Liver (tissue), 9 donors: Measurements from ENCODE around the gene PLA2G6. TPM values are rescaled to one million over a fixed set of nuclear protein-coding genes. Genes with fewer than 3 reads are reported as not detected.
"Not testable (repeated sequence)": the region's sequence is repeated elsewhere in the genome, so short reads cannot be mapped to it uniquely, and the experiment has no call there.

Experiments used
- DNase-seq: peaks from one replicate; pipeline ENCODE4 v3.0.0-alpha.2; 2017; ENCODE audit warnings: low spot score
- H3K27ac ChIP-seq, 2 donors: one replicate each; pipeline ENCODE4 v1.7.0; 2013; ENCODE audit warnings: inconsistent platforms in 2 of 2, low read length in 2 of 2, control low read depth in 1 of 2, low read depth in 1 of 2, mild to moderate bottlenecking in 1 of 2
- H3K27me3 ChIP-seq, 4 donors: one replicate each; pipeline versions ENCODE4 v1.6.1 to v1.7.0; 2013; ENCODE audit warnings: low read length in 3 of 4, inconsistent platforms in 1 of 4, mild to moderate bottlenecking in 1 of 4, moderate library complexity in 1 of 4; ENCODE audit not compliant: control insufficient read depth in 4 of 4, insufficient read depth in 4 of 4
- H3K36me3 ChIP-seq, 4 donors: one replicate each; pipeline versions ENCODE4 v1.6.1 to v1.7.0; 2013; ENCODE audit warnings: low read length in 3 of 4, mild to moderate bottlenecking in 3 of 4, low read depth in 1 of 4, moderate library complexity in 1 of 4; ENCODE audit not compliant: control insufficient read depth in 4 of 4, insufficient read depth in 3 of 4
- H3K4me1 ChIP-seq, 4 donors: one replicate each; pipeline versions ENCODE4 v1.6.1 to v1.7.0; 2013; ENCODE audit warnings: low read length in 3 of 4, mild to moderate bottlenecking in 3 of 4, moderate library complexity in 1 of 4; ENCODE audit not compliant: control insufficient read depth in 4 of 4, insufficient read depth in 4 of 4
- H3K4me3 ChIP-seq, 3 donors: one replicate each; pipeline versions ENCODE4 v1.6.1 to v1.7.0; 2013; ENCODE audit warnings: low read length in 3 of 3, control low read depth in 1 of 3, low read depth in 1 of 3, mild to moderate bottlenecking in 1 of 3
- H3K9ac ChIP-seq, 2 donors: one replicate each; pipeline ENCODE4 v1.7.0; 2013; ENCODE audit warnings: low read length in 2 of 2, mild to moderate bottlenecking in 2 of 2, moderate library complexity in 2 of 2, control low read depth in 1 of 2, low read depth in 1 of 2
- H3K9me3 ChIP-seq, 4 donors: one replicate each; pipeline versions ENCODE4 v1.6.1 to v1.7.0; 2013; ENCODE audit warnings: low read length in 3 of 4; ENCODE audit not compliant: control insufficient read depth in 4 of 4
- EGR1 ChIP-seq, 2 donors: IDR thresholded peaks; 2 replicates each; pipeline ENCODE4 v1.6.1; 2016 to 2018; ENCODE audit warnings: antibody characterized with exemption in 2 of 2, low read depth in 2 of 2
- FOXA1 ChIP-seq: IDR thresholded peaks from 2 replicates; pipeline ENCODE4 v1.6.1; 2016; ENCODE audit warnings: antibody characterized with exemption
- HNF4G ChIP-seq: IDR thresholded peaks from 2 replicates; pipeline ENCODE4 v1.6.1; 2016; ENCODE audit warnings: antibody characterized with exemption
- JUND ChIP-seq, 2 donors: IDR thresholded peaks; 2 replicates each; pipeline ENCODE4 v1.6.1; 2016; ENCODE audit warnings: antibody characterized with exemption in 2 of 2
- NR2F2 ChIP-seq: IDR thresholded peaks from 2 replicates; pipeline ENCODE4 v1.6.1; 2016; ENCODE audit warnings: antibody characterized with exemption
- RAD21 ChIP-seq, 2 donors: IDR thresholded peaks; 2 replicates each; pipeline ENCODE4 v1.6.1; 2016; ENCODE audit warnings: antibody characterized with exemption in 2 of 2, mild to moderate bottlenecking in 2 of 2
- SP1 ChIP-seq: IDR thresholded peaks from 2 replicates; pipeline ENCODE4 v1.6.1; 2018; ENCODE audit warnings: antibody characterized with exemption, mild to moderate bottlenecking
- YY1 ChIP-seq: IDR thresholded peaks from 2 replicates; pipeline ENCODE4 v1.6.1; 2016; ENCODE audit warnings: antibody characterized with exemption, mild to moderate bottlenecking
- WGBS: extraction: QIAGEN DNeasy Blood & Tissue Kit; methylation state at CpG from one replicate; pipeline ENCODE4 v1.1.7; 2013; 5-methylcytosine and 5-hydroxymethylcytosine counted together
- polyA plus RNA-seq, 2 donors: library from polyadenylated mRNA; stranded (reverse) in 1 of 2; unstranded in 1 of 2; fragments of 200-250 nt in 1 of 2; fragments of >200 nt in 1 of 2; fragmentation: Nextera tagmentation in 1 of 2; extraction: Ambion mirVana in 1 of 2; gene quantifications; one replicate each; pipeline versions ENCODE4 v1.2.1 to v1.2.3, GENCODE V29; 2013 to 2015
- total RNA-seq, 2 donors: library from RNA; depleted of rRNA; stranded (reverse); fragments of >200 nt; gene quantifications; one replicate each; pipeline ENCODE4 v1.2.3, GENCODE V29; 2014
- TF ChIP-seq, protein P1 (sequence below): IDR thresholded peaks from 2 replicates; pipeline ENCODE4 v1.6.1; 2016; ENCODE audit warnings: antibody characterized with exemption
- donor health status: healthy.
- donor health status: healthy.
- donor health status: healthy.
- donor health status: healthy.
- donor health status: healthy.

Gene PLA2G6
- total and polyA plus RNA-seq, 4 donors = 5.7 to 9.0 (median 7.2) TPM

GRCh38 chr22:38120359-38121110, 61.1 kb downstream of the PLA2G6 start:
- WGBS = 92% methylated on average over 28 of the region's 28 CpGs
- no peak overlapping the region for H3K27ac ChIP-seq
- peaks cover 0 to 2% (median 0%) of the 10 kb centered on the region in 4 donors for H3K36me3 ChIP-seq
- H3K27me3 ChIP-seq = no peaks in the 10 kb centered on the region
- no peak overlapping the region for H3K4me3 ChIP-seq
- TF ChIP-seq JUND (IDR thresholded peaks at IDR 0.05) (no peak), YY1 (no peak), HNF4G (no peak), RAD21 (IDR thresholded peaks at IDR 0.05) (no peak), EGR1 (IDR thresholded peaks at IDR 0.05; ENCODE audit: low read depth in 2 of 2) (no peak), NR2F2 (no peak)
- TF ChIP-seq, protein P1, sequence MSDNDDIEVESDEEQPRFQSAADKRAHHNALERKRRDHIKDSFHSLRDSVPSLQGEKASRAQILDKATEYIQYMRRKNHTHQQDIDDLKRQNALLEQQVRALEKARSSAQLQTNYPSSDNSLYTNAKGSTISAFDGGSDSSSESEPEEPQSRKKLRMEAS = no peak
- DNase-seq = no peak
- H3K9ac ChIP-seq = no peak overlapping the region
- no peaks in the 10 kb centered on the region for H3K4me1 ChIP-seq
- no peaks in the 10 kb centered on the region for H3K9me3 ChIP-seq

DNA sequence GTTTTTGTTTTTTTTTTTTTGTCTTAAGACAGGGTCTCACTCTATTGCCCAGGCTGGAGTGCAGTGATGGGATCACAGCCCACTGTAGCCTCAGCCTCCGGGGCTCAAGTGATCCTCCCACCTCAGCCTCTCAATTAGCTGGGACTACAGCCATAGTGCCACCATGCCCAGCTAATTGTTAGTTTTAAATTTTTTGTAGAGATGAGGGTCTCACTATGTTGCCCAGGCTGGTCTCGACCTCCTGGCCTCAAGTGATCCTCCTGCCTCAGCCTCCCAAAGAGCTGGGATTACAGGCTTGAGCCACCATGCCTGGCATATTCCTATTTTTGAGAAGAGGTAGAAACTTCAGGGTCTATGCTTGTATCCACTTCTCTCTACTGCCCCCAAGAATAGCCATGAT, 62.9 kb downstream of the PLA2G6 start:
- H3K27me3 ChIP-seq, H3K36me3 ChIP-seq, H3K4me3 ChIP-seq, DNase-seq, H3K9me3 ChIP-seq, H3K9ac ChIP-seq, H3K4me1 ChIP-seq, H3K27ac ChIP-seq: not testable (repeated sequence)
- 96% methylated on average over 2 of the region's 2 CpGs for WGBS

DNA sequence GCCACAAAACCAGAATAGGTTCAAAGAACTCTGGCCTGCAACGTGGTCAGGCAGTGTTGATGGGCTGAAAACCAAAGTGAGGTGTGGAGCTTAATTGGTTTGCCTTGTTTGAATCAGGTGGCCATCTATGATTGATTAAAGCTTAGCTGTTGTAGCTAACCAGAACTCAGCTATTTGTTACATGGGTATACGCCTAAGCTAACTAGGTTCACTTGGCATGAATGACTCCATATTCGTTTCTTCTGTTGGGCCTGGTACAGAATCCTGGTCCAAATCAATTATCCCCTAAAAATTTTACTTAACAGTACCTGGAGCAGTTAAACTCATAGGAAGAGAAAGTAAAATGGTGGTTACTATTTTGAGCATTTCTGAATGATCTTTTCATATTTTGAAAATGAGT, 63.4 kb downstream of the PLA2G6 start:
- DNase-seq = no peak
- H3K27ac ChIP-seq = no peak overlapping the region
- WGBS = 93% methylated on average over 3 of the region's 3 CpGs
- H3K36me3 ChIP-seq = peaks cover 0 to 2% (median 0%) of the 10 kb centered on the region in 4 donors
- H3K4me1 ChIP-seq = peaks cover 0 to 5% (median 0%) of the 10 kb centered on the region in 4 donors
- H3K9me3 ChIP-seq = no peaks in the 10 kb centered on the region
- H3K27me3 ChIP-seq = no peaks in the 10 kb centered on the region
- no peak overlapping the region for H3K9ac ChIP-seq
- TF ChIP-seq FOXA1 (no peak), SP1 (no peak), EGR1 (IDR thresholded peaks at IDR 0.05; ENCODE audit: low read depth in 2 of 2) (no peak), HNF4G (no peak)
- TF ChIP-seq, protein P1 = no peak
- H3K4me3 ChIP-seq = no peak overlapping the region

DNA sequence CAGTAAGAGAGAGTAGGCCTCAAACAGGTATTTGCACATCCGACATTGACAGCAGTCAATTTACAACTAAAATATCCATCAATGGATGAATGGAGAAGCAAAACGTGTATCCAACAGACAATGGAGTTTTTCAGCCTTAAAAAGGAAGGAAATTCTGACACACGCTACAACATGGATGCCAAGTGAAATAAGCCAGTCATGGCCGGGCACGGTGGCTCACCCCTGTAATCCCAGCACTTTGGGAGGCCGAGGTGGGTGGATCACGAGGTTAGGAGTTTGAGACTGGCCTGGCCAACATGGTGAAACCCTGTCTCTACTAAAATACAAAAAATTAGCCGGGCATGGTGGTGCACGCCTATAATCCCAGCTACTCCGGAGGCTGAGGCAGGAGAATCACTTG, 64.1 kb downstream of the PLA2G6 start:
- not testable (repeated sequence) for H3K4me3 ChIP-seq, H3K4me1 ChIP-seq, H3K27me3 ChIP-seq, H3K9ac ChIP-seq, H3K27ac ChIP-seq, H3K9me3 ChIP-seq, H3K36me3 ChIP-seq, DNase-seq
- WGBS = 96% methylated on average over 10 of the region's 10 CpGs
